RWPE2 (cell line): ENCODE measurements around the gene C5.

Source experiments
- ATAC-seq: fragments of 200-7000 bp; cut with Tn5 transposase; 3 replicates; pipeline ENCODE4 v1.9.1; 2021; ENCODE audit warnings: low read depth
- DNase-seq: peaks from one replicate; pipeline ENCODE4 v3.0.0-alpha.2; 2020; ENCODE audit warnings: low spot score
- H3K27ac ChIP-seq: fragments of 450-650 bp; 2 replicates; pipeline ENCODE4 v1.5.1; 2017; ENCODE audit warnings: mild to moderate bottlenecking; ENCODE audit not compliant: poor library complexity, severe bottlenecking
- H3K27me3 ChIP-seq: fragments of 250-450 bp; sonication (Bioruptor Pico); 2 replicates; pipeline ENCODE4 v1.5.1; 2021; ENCODE audit warnings: mild to moderate bottlenecking, moderate library complexity; ENCODE audit not compliant: insufficient read depth, poor library complexity, severe bottlenecking
- H3K36me3 ChIP-seq: fragments of 250-450 bp; sonication (Bioruptor Pico); 2 replicates; pipeline ENCODE4 v1.5.1; 2020; ENCODE audit warnings: low read depth, mild to moderate bottlenecking, moderate library complexity
- H3K4me1 ChIP-seq: fragments of 250-450 bp; sonication (Bioruptor Pico); 2 replicates; pipeline ENCODE4 v1.5.1; 2021; ENCODE audit warnings: mild to moderate bottlenecking, moderate library complexity; ENCODE audit not compliant: insufficient read depth, poor library complexity, severe bottlenecking
- H3K4me3 ChIP-seq: fragments of 250-450 bp; sonication (Bioruptor Pico); 2 replicates; pipeline ENCODE4 v1.5.1; 2021; ENCODE audit warnings: mild to moderate bottlenecking, moderate library complexity; ENCODE audit not compliant: severe bottlenecking
- H3K9me3 ChIP-seq: fragments of 250-450 bp; sonication (Bioruptor Pico); 2 replicates; pipeline ENCODE4 v1.5.1; 2021; ENCODE audit warnings: mild to moderate bottlenecking, moderate library complexity; ENCODE audit not compliant: severe bottlenecking
- CTCF ChIP-seq: fragments of 450-650 bp; IDR thresholded peaks from one replicate; pipeline ENCODE4 v1.5.1; 2017; ENCODE audit warnings: mild to moderate bottlenecking, moderate library complexity; ENCODE audit not compliant: poor library complexity, severe bottlenecking

C5 gene

GRCh38 chr9:120933310-120934055 lies 116.6 kb downstream of the C5 start:
- peaks cover 34% of the 10 kb centered on the region for H3K4me1 ChIP-seq
- no peak for TF ChIP-seq CTCF
- H3K27ac ChIP-seq = no peak overlapping the region
- no peak overlapping the region for H3K4me3 ChIP-seq
- ATAC-seq = no peak
- DNase-seq = no peak
- no peaks in the 10 kb centered on the region for H3K27me3 ChIP-seq
- no peaks in the 10 kb centered on the region for H3K9me3 ChIP-seq
- no peaks in the 10 kb centered on the region for H3K36me3 ChIP-seq

GRCh38 chr9:120932086-120932823 lies 117.8 kb downstream of the C5 start:
- no peak for TF ChIP-seq CTCF
- no peaks in the 10 kb centered on the region for H3K36me3 ChIP-seq
- H3K4me3 ChIP-seq = no peak overlapping the region
- H3K27me3 ChIP-seq = no peaks in the 10 kb centered on the region
- ATAC-seq = no peak
- peaks cover 34% of the 10 kb centered on the region for H3K4me1 ChIP-seq
- H3K27ac ChIP-seq = peak overlapping the region; percentile 55
- no peak for DNase-seq
- H3K9me3 ChIP-seq = no peaks in the 10 kb centered on the region

GRCh38 chr9:120931231-120932085 lies 118.6 kb downstream of the C5 start:
- ATAC-seq (no peak), DNase-seq (no peak)
- no peak for TF ChIP-seq CTCF
- Histone ChIP-seq H3K27ac (peak overlapping the region; percentile 55), H3K4me1 (peaks cover 34% of the 10 kb centered on the region), H3K9me3 (no peaks in the 10 kb centered on the region), H3K36me3 (no peaks in the 10 kb centered on the region), H3K4me3 (no peak overlapping the region), H3K27me3 (no peaks in the 10 kb centered on the region)

- Histone ChIP-seq H3K9me3 (no peaks in the 10 kb centered on the region), H3K36me3 (no peaks in the 10 kb centered on the region), H3K27me3 (no peaks in the 10 kb centered on the region), H3K27ac (peak overlapping the region; percentile 1), H3K4me3 (peak overlapping the region; percentile 41), H3K4me1 (peaks cover 14% of the 10 kb centered on the region)
- DNase-seq = no peak
- ATAC-seq = no peak
- TF ChIP-seq CTCF = no peak
These were observed 120.8 kb downstream of the C5 start for GRCh38 chr9:120929229-120929791.
